ENCODE results near the gene MON1A.
"Not testable (repeated sequence)": the region's sequence is repeated elsewhere in the genome, so short reads cannot be mapped to it uniquely, and the experiment has no call there.

The MON1A gene

GRCh38 chr3:49917806-49918590 is 11.6 kb downstream of the MON1A start:
- not testable (repeated sequence) for DNase-seq

GRCh38 chr3:49916686-49917085 is 12.9 kb downstream of the MON1A start:
- no peak for DNase-seq

GRCh38 chr3:49914906-49915305 is 14.7 kb downstream of the MON1A start:
- no peak for DNase-seq

- DNase-seq: no peak
Observed at GRCh38 chr3:49912881-49913281, 16.7 kb downstream of the MON1A start.

- no peak for DNase-seq
Observed at GRCh38 chr3:49911611-49912010, 18.0 kb downstream of the MON1A start.

GRCh38 chr3:49911124-49911420 is 18.5 kb downstream of the MON1A start:
- no peak for DNase-seq

DNA sequence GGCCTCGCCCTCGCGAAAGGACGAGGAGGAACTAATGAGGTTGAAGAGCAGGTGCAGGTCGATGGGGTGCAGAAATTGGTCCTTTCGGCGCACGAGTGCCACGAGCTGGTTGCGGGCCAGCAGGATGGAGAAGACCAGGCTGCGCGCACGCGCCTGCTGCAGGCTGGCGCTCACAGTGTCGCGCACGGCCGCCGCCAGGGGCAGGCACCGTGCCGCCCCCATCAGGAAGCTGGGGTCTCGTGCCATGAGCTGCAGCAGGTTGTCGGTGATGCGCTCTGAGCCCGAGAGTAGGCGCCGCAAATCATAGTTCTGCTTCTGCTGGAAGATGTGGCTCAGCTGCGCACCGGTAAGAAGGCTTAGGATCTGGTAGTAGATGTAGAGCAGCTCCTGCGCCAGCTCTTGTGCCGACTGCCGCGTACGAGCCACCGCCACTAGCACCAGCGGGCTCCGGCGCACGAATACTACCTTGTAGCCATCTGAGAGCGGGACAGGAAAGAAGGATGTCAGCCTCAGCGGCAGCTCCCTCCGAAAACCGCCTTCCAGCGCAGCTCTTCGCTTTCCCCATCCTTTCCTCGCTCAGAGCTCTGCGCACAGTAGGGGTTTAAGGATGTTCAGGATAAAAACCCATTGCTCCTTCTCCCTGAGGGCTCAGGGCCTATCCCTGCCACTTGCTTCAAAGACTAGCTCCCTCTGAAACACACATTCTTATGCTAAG is 19.0 kb downstream of the MON1A start:
- no peak for DNase-seq

DNA sequence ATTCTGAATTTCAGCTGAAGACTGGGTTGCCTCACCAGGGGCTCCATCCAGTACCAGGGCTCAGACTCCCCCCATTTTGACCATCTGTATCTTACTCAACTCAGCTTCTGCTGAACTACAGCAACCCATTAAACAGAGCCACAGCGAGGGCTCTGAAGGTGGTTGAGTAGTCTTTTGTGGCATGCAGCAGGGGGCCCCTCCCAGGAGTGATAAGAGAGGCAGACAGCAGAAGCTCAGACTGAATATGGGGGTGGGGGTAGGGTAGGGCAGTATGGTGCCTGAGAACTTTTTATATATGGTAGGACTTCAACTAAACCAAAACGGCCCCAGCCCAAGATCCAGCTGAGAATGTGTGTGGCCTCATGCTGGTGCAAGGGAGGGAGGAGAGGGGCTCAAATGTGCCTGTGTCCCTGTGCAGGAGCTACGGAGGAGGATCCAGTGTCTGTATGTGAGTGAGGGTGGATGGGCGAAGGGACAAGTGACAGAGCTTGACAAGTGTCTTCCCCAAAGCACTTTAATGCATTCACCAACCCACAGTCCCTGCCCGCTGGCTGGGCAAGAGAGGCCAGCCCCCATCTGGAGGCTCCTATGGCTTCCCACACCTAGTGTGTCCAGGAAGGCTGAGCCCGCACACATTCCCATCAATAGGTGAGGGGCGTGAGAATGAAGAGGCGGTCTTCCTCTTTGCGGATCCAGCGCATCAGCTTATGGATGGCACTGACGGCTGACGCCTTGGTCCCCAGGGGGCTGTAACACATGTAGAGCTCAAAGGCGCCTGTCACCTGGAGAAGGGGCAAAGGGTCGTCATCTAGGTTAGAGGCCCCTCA is 21.0 kb downstream of the MON1A start:
- no peak for DNase-seq

DNA sequence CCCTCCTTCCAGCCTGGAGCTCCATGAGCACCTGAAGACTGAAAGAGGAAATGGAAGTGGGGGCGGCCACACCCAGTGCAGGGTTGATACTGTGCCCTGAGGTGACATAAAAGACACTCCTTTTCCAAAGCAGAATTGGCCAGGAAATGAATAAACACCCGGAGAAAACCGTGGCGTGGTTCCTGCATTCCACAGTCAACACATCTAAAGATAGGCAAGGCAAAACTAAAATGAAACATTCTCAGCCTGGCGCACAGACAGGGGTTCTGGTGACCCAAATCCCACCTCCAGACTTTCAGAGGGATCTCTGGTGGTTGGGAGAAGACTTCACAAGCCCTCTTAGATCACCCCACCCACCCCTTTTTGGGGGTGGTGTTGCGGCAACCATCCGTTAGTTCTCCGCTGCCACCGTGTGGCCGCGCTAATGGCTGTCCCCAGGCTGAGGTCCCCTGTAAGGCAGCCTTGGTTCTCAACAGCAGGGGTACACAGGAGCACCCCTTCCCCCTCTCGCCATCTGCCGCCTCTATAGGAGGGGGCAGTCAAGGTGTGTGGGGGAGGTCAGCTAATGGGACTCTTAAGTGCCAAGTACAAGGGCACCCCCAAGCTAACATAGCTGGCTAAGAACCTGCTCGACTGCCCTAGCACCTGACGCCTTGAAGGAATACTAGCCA is 23.4 kb downstream of the MON1A start:
- peak; percentile 53 to 55 for DNase-seq

DNA sequence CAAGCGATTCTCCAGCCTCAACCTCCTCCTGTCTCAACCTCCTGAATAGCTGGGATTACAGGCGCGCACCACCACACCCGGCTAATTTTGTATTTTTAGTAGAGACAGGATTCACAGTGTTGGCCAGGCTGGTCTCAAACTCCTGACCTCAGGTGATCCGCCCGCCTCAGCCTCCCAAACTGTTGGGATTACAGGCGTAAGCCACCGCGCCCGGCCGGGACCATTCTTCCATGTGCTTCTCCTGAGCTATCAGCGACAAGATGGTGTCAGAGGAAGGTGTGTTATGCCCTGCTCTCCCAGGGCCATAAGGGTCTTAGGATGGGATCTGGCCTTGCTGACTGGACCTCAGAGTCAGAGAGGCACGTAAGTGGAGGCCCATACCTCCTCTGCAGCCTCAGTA is 25.2 kb downstream of the MON1A start:
- not testable (repeated sequence) for DNase-seq

DNA sequence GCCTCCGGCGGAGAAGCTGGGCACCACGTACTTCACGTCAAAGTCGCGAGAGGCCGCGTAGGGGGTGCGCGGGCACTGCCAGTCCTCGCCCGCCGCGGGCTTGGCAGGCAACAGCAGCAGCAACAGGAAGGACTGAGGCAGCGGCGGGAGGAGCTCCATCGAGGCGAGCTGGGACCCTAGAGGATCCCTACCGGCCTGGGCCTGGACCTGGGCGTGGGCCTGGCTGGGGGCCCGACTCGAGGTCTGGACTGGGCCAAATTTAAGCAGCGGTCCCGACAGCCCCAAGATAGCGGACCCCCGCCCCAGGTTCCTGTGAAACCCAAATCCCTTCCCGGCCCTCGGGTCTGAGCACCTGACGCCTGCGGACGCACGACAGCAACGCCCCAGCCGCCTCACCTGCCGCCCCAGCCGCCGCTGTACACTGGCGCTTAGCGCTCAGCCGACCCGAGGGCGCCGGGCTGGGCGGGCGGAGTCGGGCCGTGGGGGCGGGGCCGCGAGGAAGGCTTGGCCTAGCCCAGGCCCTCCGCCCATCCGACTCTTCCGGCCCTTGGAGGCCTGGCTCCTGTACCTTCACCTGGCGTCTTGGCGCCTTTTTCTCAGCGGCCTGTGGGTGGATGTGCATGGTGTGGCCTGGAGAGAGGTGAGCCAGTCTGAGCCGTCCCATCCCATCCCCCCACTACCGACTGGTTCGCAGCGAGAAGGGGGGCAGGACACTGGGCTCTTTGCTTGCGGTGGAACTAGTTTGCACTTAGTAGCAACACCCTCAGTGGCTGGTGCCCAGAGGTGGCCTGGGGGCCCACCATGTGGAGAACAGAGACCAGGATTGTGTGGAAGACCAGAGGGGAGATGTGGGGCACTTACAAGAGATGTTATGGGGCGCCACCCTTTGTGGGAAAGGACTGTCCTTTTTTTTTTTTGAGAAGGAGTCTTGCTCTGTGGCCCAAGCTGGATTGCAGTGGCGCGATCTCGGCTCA is 25.9 kb downstream of the MON1A start, which contains the start of gene MST1R:
Gene MST1R, minus strand, starts transcription at position 423 of the 974 bp plus-strand sequence. Its CDS starts 264 bp downstream, at position 159.
- peak; percentile 87 to 89 for DNase-seq

GRCh38 chr3:49902511-49903345 is 26.9 kb downstream of the MON1A start:
- DNase-seq: no peak

- no peak for DNase-seq
Observed at GRCh38 chr3:49901366-49902339, 28.0 kb downstream of the MON1A start.

DNA sequence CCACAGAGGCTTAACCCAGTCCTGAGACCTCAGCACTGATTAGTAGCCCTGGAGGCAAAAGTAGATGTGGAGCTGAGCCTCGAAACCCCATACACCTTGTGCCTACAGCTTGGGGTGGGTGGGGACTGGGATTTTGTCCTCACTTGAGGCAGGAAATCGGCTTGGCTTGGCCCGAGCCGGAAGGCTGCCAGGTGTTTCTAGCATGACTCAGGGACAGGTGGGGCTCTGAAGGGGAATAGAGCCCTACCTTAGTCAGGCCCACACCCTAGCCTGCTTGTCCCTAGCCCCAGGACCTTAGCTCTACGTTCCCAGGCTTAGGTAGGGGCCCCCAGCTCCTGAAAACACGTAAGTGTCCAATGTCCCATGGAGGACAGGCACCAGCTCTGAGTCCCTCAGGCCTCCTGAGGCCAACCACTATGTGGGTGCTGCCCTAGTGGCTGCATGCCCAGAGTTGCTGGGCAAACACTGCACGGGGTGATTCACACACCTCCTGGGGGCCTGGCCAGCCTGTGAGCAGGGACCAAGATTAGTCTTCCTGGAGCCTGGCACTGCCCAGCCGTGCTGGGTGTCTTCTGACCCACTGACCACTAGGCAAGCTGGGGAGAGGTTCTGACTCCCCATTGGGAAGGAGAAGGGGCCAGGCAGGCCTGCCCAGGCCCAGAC is 29.0 kb downstream of the MON1A start:
- no peak for DNase-seq

DNA sequence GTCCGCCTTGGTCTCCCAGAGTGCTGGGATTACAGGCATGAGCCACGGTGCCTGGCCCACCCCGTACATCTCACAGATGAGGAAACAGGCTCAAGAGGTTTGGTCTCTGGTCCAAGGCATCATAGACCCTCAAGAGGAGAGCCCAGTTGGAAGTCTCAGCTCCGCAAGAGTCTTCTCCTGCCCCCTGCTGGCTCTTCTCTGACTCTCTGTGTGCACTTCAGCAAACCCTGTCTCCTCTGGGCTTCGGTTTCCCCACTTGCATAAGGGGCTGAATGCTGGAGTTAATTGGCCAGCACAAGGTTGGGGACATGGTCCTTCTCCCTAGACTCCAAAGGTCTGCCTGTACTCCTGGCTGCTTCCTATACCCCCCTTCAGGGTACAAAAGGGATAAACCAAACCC is 29.8 kb downstream of the MON1A start:
- DNase-seq: no peak

DNA sequence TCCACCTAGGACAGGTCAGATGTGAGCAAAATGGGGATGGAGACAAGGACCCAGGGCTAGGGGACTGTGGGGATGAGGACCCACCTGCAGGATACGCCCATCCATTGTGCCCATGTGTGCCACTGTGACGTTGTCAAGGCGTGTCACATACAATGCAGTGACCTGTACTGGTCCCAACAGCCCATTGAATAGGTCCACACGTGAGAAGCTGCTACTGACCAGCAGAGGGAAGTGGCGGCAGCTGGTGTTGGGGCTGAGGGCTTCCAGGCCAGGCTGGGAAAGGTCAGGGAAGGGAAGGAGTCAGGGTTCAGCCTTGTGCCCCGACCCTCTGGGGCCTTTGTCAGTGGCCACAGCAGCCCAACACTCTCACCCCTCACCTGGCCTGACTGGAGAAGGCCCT is 30.6 kb downstream of the MON1A start:
- no peak for DNase-seq

GRCh38 chr3:49896345-49896744 is 33.3 kb downstream of the MON1A start:
- DNase-seq: no peak

- DNase-seq: no peak
Observed at GRCh38 chr3:49895791-49896190, 33.8 kb downstream of the MON1A start.

DNA sequence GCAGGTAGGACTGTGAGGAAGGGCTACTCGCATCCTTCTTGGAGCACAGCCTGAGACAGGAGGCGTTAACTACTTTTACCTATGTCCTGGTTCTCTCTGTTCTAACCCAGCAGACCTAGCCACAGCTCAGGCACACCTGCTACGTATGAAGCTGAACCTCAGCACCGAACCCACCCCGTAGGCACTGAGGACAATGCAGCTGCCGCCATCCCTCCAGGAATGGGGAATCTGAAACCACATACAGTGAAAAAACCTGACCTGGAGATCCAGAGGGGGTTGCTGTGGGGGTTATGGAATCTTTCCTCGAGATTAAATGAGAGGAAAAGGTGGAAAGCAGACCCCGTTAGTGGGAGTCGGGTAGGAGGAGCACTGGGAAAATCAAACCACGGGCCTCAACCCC is 40.3 kb downstream of the MON1A start:
- DNase-seq: no peak

All from activated CD4-positive, alpha-beta T cell treated with anti-CD3 and anti-CD28 coated beads, Interleukin-2, amount 50 U/mL, for 48 hours (primary cell).